Subcutaneous abdominal adipose tissue (tissue), 5 donors: ENCODE measurements around the gene CYGB.
"Not testable (repeated sequence)": the region's sequence is repeated elsewhere in the genome, so short reads cannot be mapped to it uniquely, and the experiment has no call there.

Experiments
- H3K27ac ChIP-seq: one replicate; pipeline ENCODE4 v1.7.0; 2013; ENCODE audit warnings: low read depth, mild to moderate bottlenecking, inconsistent platforms, low read length, moderate library complexity
- H3K27me3 ChIP-seq, 5 donors: one replicate each; pipeline ENCODE4 v1.7.0; 2013; ENCODE audit warnings: low read length in 5 of 5, inconsistent platforms in 1 of 5; ENCODE audit not compliant: control insufficient read depth in 5 of 5, insufficient read depth in 4 of 5
- H3K36me3 ChIP-seq, 5 donors: one replicate each; pipeline ENCODE4 v1.7.0; 2013; ENCODE audit warnings: low read length in 5 of 5; ENCODE audit not compliant: control insufficient read depth in 5 of 5, insufficient read depth in 5 of 5
- H3K4me1 ChIP-seq, 5 donors: one replicate each; pipeline ENCODE4 v1.7.0; 2013; ENCODE audit warnings: low read length in 5 of 5, mild to moderate bottlenecking in 3 of 5, moderate library complexity in 1 of 5; ENCODE audit not compliant: control insufficient read depth in 5 of 5, insufficient read depth in 5 of 5
- H3K4me3 ChIP-seq, 5 donors: one replicate each; pipeline ENCODE4 v1.7.0; 2013; ENCODE audit warnings: low read length in 5 of 5, low read depth in 1 of 5
- H3K9ac ChIP-seq, 5 donors: one replicate each; pipeline ENCODE4 v1.7.0; 2013; ENCODE audit warnings: low read length in 5 of 5, mild to moderate bottlenecking in 4 of 5, moderate library complexity in 3 of 5
- H3K9me3 ChIP-seq, 5 donors: one replicate each; pipeline ENCODE4 v1.7.0; 2013; ENCODE audit warnings: low read length in 5 of 5; ENCODE audit not compliant: control insufficient read depth in 5 of 5
- donor health status: healthy.
- donor health status: healthy.
- donor health status: healthy.
- donor health status: healthy.
- donor health status: healthy.

Gene CYGB

GRCh38 chr17:76531486-76532038 is 5.9 kb downstream of the CYGB start:
- Histone ChIP-seq H3K36me3 (peaks cover 0 to 3% (median 0%) of the 10 kb centered on the region in 5 donors), H3K27me3 (peaks cover 0 to 8% (median 0%) of the 10 kb centered on the region in 5 donors), H3K4me1 (peaks cover 26 to 79% (median 74%) of the 10 kb centered on the region in 5 donors), H3K9me3 (no peaks in the 10 kb centered on the region), H3K4me3 (no peak overlapping the region), H3K27ac (peak overlapping the region; percentile 100), H3K9ac (peak overlapping the region in 3 of 5 donors; percentile 1 to 88 (median 1))

GRCh38 chr17:76530811-76531485 is 6.6 kb downstream of the CYGB start:
- Histone ChIP-seq H3K27me3 (peaks cover 0 to 8% (median 0%) of the 10 kb centered on the region in 5 donors), H3K4me1 (peaks cover 26 to 73% (median 68%) of the 10 kb centered on the region in 5 donors), H3K9ac (peak overlapping the region; percentile 65 to 90 (median 79)), H3K9me3 (no peaks in the 10 kb centered on the region), H3K27ac (peak overlapping the region; percentile 100), H3K36me3 (peaks cover 0 to 3% (median 0%) of the 10 kb centered on the region in 5 donors), H3K4me3 (peak overlapping the region in 2 of 5 donors; percentile 32 to 34)

GRCh38 chr17:76530095-76530723 is 7.3 kb downstream of the CYGB start:
- Histone ChIP-seq H3K4me1 (peaks cover 22 to 67% (median 62%) of the 10 kb centered on the region in 5 donors), H3K27me3 (peaks cover 0 to 8% (median 0%) of the 10 kb centered on the region in 5 donors), H3K9me3 (no peaks in the 10 kb centered on the region), H3K27ac (peak overlapping the region; percentile 100), H3K36me3 (peaks cover 0 to 3% (median 0%) of the 10 kb centered on the region in 5 donors), H3K9ac (peak overlapping the region; percentile 65 to 90 (median 79)), H3K4me3 (peak overlapping the region in 3 of 5 donors; percentile 31 to 34 (median 32))

DNA sequence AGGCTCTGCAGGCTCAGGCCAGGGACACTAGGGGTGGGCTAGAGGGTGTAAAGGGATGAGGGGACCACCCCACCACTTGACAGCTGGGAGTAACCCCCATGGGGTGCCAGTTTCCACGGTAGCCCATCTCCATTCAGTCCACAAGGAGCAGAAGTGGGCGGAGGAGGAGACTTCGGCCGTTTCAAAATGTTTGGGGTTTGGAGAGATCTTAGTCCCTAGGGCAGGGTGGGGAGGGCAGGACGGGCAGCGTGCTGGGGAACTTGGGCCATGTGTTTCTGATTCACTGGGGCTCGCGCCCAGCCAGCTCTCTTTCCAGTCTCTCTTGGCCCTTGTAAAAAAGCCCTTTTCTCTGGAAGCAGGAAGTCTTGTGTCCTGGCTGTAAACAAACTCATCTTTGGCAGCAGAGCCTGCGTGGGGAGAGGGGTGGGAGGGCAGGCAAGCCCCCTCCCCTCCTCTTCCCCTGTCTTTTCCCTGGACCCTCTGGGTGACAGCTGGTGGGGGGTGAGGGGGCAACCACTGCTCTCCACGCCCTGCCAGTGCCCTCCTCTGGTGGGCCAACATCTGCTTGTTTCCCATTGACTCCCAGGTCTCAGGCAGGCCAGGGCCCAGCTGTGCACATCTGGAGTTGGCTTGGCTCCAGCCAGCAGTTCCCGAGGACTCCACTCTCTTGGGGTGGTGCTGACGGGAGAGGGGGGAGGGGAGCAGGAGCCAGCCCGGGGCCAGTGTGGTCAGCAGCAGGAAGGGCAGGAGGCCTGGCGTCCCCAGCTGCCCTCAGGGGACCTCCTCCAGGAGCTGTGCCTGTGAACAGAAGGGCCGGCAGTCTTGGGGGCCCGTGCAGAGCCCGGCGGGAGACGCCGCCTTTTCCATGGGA is 8.1 kb downstream of the CYGB start:
- Histone ChIP-seq H3K27me3 (peaks cover 0 to 8% (median 0%) of the 10 kb centered on the region in 5 donors), H3K9ac (peak overlapping the region; percentile 65 to 90 (median 79)), H3K9me3 (no peaks in the 10 kb centered on the region), H3K4me1 (peaks cover 28 to 67% (median 62%) of the 10 kb centered on the region in 5 donors), H3K4me3 (peak overlapping the region in 3 of 5 donors; percentile 22 to 34 (median 32)), H3K36me3 (peaks cover 0 to 3% (median 0%) of the 10 kb centered on the region in 5 donors), H3K27ac (peak overlapping the region; percentile 100)

GRCh38 chr17:76528528-76529223 is 8.8 kb downstream of the CYGB start:
- Histone ChIP-seq H3K27me3 (peaks cover 0 to 8% (median 0%) of the 10 kb centered on the region in 5 donors), H3K27ac (peak overlapping the region; percentile 100), H3K9me3 (no peaks in the 10 kb centered on the region), H3K9ac (peak overlapping the region; percentile 63 to 90 (median 84)), H3K4me1 (peaks cover 28 to 65% (median 63%) of the 10 kb centered on the region in 5 donors), H3K4me3 (peak overlapping the region in 3 of 5 donors; percentile 19 to 44 (median 36)), H3K36me3 (peaks cover 0 to 3% (median 0%) of the 10 kb centered on the region in 5 donors)

DNA sequence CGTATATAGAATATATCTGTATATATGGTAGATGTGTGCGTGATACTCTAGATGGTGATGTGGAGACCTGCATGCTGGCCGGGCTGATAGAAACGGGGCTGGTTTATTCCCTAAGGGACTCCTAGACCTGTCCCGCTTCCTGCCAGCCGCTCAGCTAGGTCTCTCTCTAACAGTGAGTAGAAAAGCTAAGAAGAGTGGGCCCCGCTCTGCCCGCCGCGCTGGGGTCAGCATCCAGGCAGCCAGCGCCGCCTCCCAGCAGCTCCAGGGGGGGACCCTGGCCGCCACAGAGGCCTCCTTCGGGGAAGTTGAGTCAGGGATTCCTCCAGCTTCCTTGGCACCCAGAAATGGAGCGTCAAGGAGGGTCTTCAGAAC is 9.4 kb downstream of the CYGB start:
- Histone ChIP-seq H3K27me3 (peaks cover 0 to 8% (median 0%) of the 10 kb centered on the region in 5 donors), H3K4me3 (peak overlapping the region in 3 of 5 donors; percentile 19 to 44 (median 36)), H3K4me1 (peaks cover 28 to 68% (median 68%) of the 10 kb centered on the region in 5 donors), H3K36me3 (peaks cover 0 to 3% (median 0%) of the 10 kb centered on the region in 5 donors), H3K27ac (peak overlapping the region; percentile 100), H3K9me3 (no peaks in the 10 kb centered on the region), H3K9ac (peak overlapping the region in 4 of 5 donors; percentile 63 to 88 (median 74))

DNA sequence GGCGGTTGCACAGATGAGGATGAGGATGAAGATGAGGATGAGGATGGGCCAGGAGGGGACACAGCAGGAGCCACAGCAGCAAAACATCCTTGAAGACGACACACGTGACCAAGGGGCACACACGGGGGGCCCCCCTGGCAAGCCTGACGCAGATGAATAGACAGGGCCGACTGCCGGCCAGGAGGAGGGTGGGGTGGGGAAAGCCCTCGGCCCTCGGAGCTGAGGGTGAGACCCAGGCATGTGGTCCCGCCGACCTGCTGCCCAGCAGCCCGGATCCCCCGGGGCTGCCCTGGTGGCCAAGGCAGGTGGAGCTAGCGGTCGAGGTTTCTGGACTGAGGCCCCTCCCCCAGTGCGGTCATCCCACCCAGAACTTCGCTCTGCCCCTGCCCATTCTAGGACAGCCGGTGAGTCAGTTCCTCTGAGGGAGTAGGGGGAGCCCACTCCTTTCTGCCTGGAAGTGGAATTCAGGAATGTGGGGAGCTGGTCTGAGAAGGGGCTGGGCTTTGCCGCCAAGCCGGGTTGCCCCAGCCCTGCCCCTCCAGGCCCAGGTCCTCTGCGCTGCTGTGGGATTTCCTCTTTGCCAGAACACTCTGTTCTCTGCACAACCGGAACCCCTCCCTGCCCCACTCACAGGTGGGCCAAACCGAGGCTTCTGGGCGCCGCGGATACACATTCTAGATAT is 9.9 kb downstream of the CYGB start:
- Histone ChIP-seq H3K9me3 (no peaks in the 10 kb centered on the region), H3K4me3 (peak overlapping the region in 2 of 5 donors; percentile 28 to 44), H3K36me3 (no peaks in the 10 kb centered on the region), H3K9ac (peak overlapping the region in 3 of 5 donors; percentile 41 to 63 (median 46)), H3K4me1 (peaks cover 28 to 72% (median 71%) of the 10 kb centered on the region in 5 donors), H3K27ac (peak overlapping the region; percentile 57), H3K27me3 (peaks cover 0 to 11% (median 0%) of the 10 kb centered on the region in 5 donors)

DNA sequence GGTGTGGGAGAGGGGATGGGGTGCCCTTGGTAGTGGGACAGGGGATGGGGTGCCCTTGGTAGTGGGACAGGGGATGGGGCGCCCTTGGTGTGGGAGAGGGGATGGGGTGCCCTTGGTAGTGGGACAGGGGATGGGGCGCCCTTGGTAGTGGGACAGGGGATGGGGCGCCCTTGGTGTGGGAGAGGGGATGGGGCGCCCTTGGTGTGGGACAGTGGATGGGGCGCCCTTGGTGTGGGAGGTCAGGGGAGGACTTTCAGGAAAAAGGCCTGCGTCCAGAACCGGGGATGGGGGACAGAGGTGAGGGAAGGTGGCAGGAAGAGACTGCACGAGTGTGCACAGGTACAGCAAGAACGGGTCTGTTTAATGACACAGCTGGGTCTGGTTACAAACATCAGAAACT is 10.5 kb downstream of the CYGB start:
- Histone ChIP-seq H3K27me3 (peaks cover 0 to 11% (median 0%) of the 10 kb centered on the region in 5 donors), H3K4me1 (peaks cover 28 to 69% (median 67%) of the 10 kb centered on the region in 5 donors), H3K27ac (peak overlapping the region; percentile 57), H3K9ac (peak overlapping the region in 2 of 5 donors; percentile 41 to 46), H3K4me3 (peak overlapping the region in 2 of 5 donors; percentile 28 to 35)
- not testable (repeated sequence) for H3K9me3 ChIP-seq, H3K36me3 ChIP-seq
